Stimulated activated CD4-positive, alpha-beta T cell treated with anti-CD3 and anti-CD28 coated beads, Interleukin-12 subunit alpha, Interleukin-12 subunit beta, amount 100 ng/mL, for 24 hours (primary cell): ENCODE data around the gene RLF.

ENCODE experiments used
- DNase-seq, 2 experiments: peaks; one replicate each; pipeline ENCODE4 v3.0.0-alpha.2; 2020; ENCODE audit warnings: low read depth in 2 of 2

RLF gene

GRCh38 chr1:40161125-40161887, at the start of gene RLF:
Gene RLF, plus strand, starts transcription at chr1:40161387. Its CDS starts 13 bp downstream, at chr1:40161400.
- peak; percentile 94 for DNase-seq

- DNase-seq: no peak
These were observed 46.8 kb upstream of the RLF start for GRCh38 chr1:40114400-40114799.

GRCh38 chr1:40120128-40120527, 41.1 kb upstream of the RLF start:
- no peak for DNase-seq

GRCh38 chr1:40122855-40123254, 38.3 kb upstream of the RLF start:
- no peak for DNase-seq

- no peak for DNase-seq
These were observed 30.3 kb upstream of the RLF start for GRCh38 chr1:40130892-40131291.

- DNase-seq: no peak
These were observed 28.5 kb upstream of the RLF start for GRCh38 chr1:40132383-40133311.

GRCh38 chr1:40133312-40133665, 27.9 kb upstream of the RLF start:
- no peak for DNase-seq

- no peak for DNase-seq
These were observed 27.3 kb upstream of the RLF start for GRCh38 chr1:40133839-40134238.

GRCh38 chr1:40140211-40140973, 20.8 kb upstream of the RLF start:
- no peak for DNase-seq

GRCh38 chr1:40141878-40142535, 19.2 kb upstream of the RLF start:
- no peak for DNase-seq

GRCh38 chr1:40143891-40144575, 17.2 kb upstream of the RLF start:
- peak; percentile 12 to 30 for DNase-seq

- no peak for DNase-seq
These were observed 9.6 kb upstream of the RLF start for GRCh38 chr1:40151457-40152079.

- no peak for DNase-seq
These were observed 8.0 kb upstream of the RLF start for GRCh38 chr1:40153073-40153770.

GRCh38 chr1:40155135-40155534, 6.1 kb upstream of the RLF start:
- DNase-seq: no peak

GRCh38 chr1:40155910-40156309, 5.3 kb upstream of the RLF start:
- no peak for DNase-seq

GRCh38 chr1:40160806-40161124, 422 bp upstream of the RLF start:
- DNase-seq: no peak

- DNase-seq: peak in 1 of 2 experiments; percentile 4
These were observed 756 bp downstream of the RLF start for GRCh38 chr1:40161888-40162397.

GRCh38 chr1:40162753-40163441, 1.7 kb downstream of the RLF start:
- no peak for DNase-seq

- no peak for DNase-seq
These were observed 6.1 kb downstream of the RLF start for GRCh38 chr1:40167317-40167716.
